ENCODE data around the gene NPB.
A peak's percentile ranks its signal among the peaks of the same experiment; 100 is the strongest.

The NPB gene

DNA sequence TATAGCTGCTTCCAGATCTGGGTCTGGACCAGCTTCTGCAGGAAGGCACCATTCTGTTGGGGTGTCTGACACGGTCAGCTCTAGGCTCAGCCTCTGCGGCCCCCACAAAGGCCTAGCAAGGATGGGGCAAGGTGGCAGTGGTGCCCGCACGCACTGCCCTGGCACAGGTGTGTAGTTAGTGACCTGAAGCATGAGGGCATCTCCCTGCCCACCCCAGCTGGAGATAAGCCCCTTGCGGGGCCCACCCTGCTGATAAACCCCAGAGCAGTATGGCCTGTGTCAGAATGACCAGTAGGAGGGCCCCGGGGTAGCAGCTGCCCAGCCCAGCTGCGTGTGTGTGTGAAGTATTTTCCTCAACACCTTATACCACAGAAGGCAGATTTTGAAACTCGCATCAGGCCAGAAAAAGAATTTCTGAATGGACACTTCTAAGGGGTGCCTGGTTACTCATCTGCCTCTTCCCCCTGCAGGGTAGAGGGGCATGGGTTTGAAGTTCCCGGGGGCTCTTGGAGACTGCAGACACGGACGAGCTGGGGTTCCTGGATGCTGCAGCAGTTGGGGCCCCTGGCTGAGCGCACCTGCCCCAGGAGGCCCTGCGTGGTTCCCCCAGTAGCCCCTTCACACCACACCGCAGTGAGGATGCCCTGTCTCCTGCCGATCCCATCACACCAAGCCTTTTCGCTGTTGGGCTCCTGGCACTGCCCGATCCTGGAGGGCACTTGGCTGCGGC is 35.4 kb upstream of the NPB start:
- peak; percentile 37 for DNase-seq
- no peak overlapping the region for H2BK5ac ChIP-seq (ENCODE audit: low read depth, low read length, poor library complexity, severe bottlenecking)
- no peak overlapping the region for H2BK120ac ChIP-seq (ENCODE audit: low read depth, low read length)
- peak overlapping the region; percentile 12 for H3K9ac ChIP-seq (ENCODE audit: low read length)
- no peak overlapping the region for H2BK15ac ChIP-seq (ENCODE audit: low read depth, poor library complexity, severe bottlenecking)
- no peak overlapping the region for H3K4me3 ChIP-seq (ENCODE audit: insufficient read depth in 1 of 2, low read depth in 1 of 2, low read length in 2 of 2)
- peak overlapping the region; percentile 62 for H3K27ac ChIP-seq (ENCODE audit: low read length, poor library complexity, severe bottlenecking)
- H3K36me3 ChIP-seq (ENCODE audit: control insufficient read depth in 1 of 2, insufficient read depth in 2 of 2, low read depth in 1 of 2, low read length in 2 of 2), result peaks cover 41 to 67% of the 10 kb centered on the region in 2 experiments
- peaks cover 65% of the 10 kb centered on the region for H3K4me1 ChIP-seq (ENCODE audit: control insufficient read depth, insufficient read depth, low read depth, low read length)
- no peak overlapping the region for H2AFZ ChIP-seq (ENCODE audit: low read depth, low read length)
- peak overlapping the region in 1 of 2 experiments; percentile 57 for H2BK12ac ChIP-seq (ENCODE audit: low read length in 2 of 2)
- H3K4ac ChIP-seq (ENCODE audit: low read depth in 1 of 2, low read length in 2 of 2), result peak overlapping the region; percentile 69 to 85
- peaks cover 12% of the 10 kb centered on the region for H3K79me1 ChIP-seq (replicated peaks; ENCODE audit: low read length, poor library complexity, severe bottlenecking)
- H4K91ac ChIP-seq (ENCODE audit: low read length), result peak overlapping the region; percentile 95
- H2AK5ac ChIP-seq (ENCODE audit: low read length, severe bottlenecking), result peak overlapping the region; percentile 55
- no peak overlapping the region for H3K4me2 ChIP-seq (ENCODE audit: low read length, poor library complexity, severe bottlenecking)
- peak overlapping the region; percentile 94 for H4K8ac ChIP-seq (ENCODE audit: low read length)
- H3K27me3 ChIP-seq (ENCODE audit: control insufficient read depth in 1 of 2, insufficient read depth in 1 of 2, low read length in 2 of 2), result no peaks in the 10 kb centered on the region
- H3K9me3 ChIP-seq (ENCODE audit: control insufficient read depth, low read length), result no peaks in the 10 kb centered on the region
- 90% methylated on average over 17 of the region's 18 CpGs for WGBS
- peak overlapping the region in 1 of 2 experiments; percentile 61 for H3K14ac ChIP-seq (ENCODE audit: low read length in 2 of 2)
- H3K18ac ChIP-seq (ENCODE audit: low read depth in 1 of 2, low read length in 2 of 2), result peak overlapping the region; percentile 67 to 83
- peak overlapping the region in 1 of 2 experiments; percentile 97 for H3K23ac ChIP-seq (ENCODE audit: low read length in 2 of 2)

DNA sequence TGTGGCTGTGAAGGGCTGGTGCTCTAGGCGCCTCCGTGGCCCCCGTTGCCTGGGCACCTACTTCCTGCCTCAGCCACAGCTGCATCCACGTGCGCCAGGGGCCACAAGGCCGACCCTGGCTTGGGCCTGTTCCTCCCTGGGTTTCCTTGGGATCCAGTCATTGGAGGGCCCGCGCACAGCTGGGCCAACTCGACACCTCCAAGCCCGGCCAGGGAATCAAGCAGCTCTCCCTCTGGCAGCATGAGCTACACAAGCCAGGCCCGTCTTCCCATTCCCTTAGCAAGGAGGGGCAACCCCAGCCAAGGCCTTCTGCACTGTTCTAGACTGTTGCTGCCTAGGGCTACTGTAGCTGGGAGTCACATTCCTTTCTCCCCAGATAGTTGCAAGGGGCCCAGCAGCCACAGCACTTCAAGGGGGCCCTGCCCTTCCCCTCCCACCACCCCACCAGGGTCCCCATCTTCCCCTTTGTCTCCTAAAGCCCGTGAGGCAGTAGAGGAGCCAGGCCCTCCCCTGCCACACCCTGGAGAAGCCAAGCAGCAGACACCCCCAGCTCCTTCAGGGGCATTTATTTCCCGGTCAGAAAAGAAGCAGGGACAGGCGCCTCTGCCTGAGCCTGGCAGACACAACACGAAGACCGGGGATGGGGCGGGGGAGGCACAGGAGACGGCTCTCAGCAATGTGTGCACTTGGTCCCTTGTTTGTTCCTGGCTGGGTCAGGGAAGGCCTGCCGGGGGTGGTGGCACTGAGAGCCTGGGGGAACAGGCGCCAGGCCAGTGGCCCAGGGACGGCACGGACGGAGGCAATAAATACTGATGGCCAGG is 34.7 kb upstream of the NPB start:
- Histone ChIP-seq H2BK15ac (ENCODE audit: low read depth, poor library complexity, severe bottlenecking) (no peak overlapping the region), H3K4me3 (ENCODE audit: insufficient read depth in 1 of 2, low read depth in 1 of 2, low read length in 2 of 2) (no peak overlapping the region), H3K14ac (ENCODE audit: low read length in 2 of 2) (peak overlapping the region in 1 of 2 experiments; percentile 61), H2AK5ac (ENCODE audit: low read length, severe bottlenecking) (peak overlapping the region; percentile 55), H3K36me3 (ENCODE audit: control insufficient read depth in 1 of 2, insufficient read depth in 2 of 2, low read depth in 1 of 2, low read length in 2 of 2) (peaks cover 41 to 67% of the 10 kb centered on the region in 2 experiments), H3K4me2 (ENCODE audit: low read length, poor library complexity, severe bottlenecking) (peak overlapping the region; percentile 6), H3K18ac (ENCODE audit: low read depth in 1 of 2, low read length in 2 of 2) (peak overlapping the region; percentile 67 to 83), H3K79me1 (replicated peaks; ENCODE audit: low read length, poor library complexity, severe bottlenecking) (peaks cover 18% of the 10 kb centered on the region), H2AFZ (ENCODE audit: low read depth, low read length) (no peak overlapping the region), H3K9me3 (ENCODE audit: control insufficient read depth, low read length) (no peaks in the 10 kb centered on the region), H2BK5ac (ENCODE audit: low read depth, low read length, poor library complexity, severe bottlenecking) (peak overlapping the region; percentile 85), H3K4me1 (ENCODE audit: control insufficient read depth, insufficient read depth, low read depth, low read length) (peaks cover 69% of the 10 kb centered on the region), H4K8ac (ENCODE audit: low read length) (peak overlapping the region; percentile 94), H3K9ac (ENCODE audit: low read length) (peak overlapping the region; percentile 12), H3K27ac (ENCODE audit: low read length, poor library complexity, severe bottlenecking) (peak overlapping the region; percentile 62), H4K91ac (ENCODE audit: low read length) (peak overlapping the region; percentile 95), H2BK12ac (ENCODE audit: low read length in 2 of 2) (peak overlapping the region in 1 of 2 experiments; percentile 57), H2BK120ac (ENCODE audit: low read depth, low read length) (peak overlapping the region; percentile 62), H3K27me3 (ENCODE audit: control insufficient read depth in 1 of 2, insufficient read depth in 1 of 2, low read length in 2 of 2) (no peaks in the 10 kb centered on the region), H3K4ac (ENCODE audit: low read depth in 1 of 2, low read length in 2 of 2) (peak overlapping the region; percentile 69 to 85), H3K23ac (ENCODE audit: low read length in 2 of 2) (peak overlapping the region in 1 of 2 experiments; percentile 97)
- 62% methylated on average over 23 of the region's 23 CpGs for WGBS
- peak; percentile 75 for DNase-seq

DNA sequence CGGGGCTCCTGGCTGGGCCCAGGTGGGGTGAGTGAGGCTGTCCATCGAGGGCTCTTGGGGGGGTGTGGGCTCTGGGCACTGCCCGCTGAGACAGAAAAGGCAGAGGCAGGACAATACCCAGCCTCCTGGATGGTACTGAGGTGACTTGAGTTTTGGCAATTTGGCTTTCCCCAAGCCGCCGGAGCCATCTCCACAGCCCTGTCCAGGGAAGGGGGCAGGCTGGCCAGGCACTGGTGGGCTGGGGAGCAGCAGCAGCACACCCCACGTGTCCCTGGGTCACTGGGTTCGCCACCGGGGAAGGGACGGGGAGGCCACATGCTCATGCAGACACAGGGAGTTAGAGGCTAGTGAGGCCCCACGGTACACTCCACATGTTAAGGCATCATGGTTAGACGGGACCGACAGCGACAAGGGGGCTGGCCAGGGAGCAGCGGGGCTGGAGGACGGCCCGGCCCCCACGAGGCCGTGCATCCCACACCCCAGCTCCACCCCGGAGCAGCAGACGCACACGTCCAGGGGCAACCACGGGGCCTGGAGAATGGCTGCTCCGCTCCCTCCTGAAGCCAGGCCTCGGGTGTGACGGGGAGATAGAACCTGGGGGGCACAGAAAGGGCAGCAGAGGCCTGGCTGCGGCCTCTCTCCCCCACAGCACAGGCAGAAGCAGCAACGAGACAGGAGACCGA is 33.9 kb upstream of the NPB start:
- H3K9me3 ChIP-seq (ENCODE audit: control insufficient read depth, low read length), result no peaks in the 10 kb centered on the region
- peak overlapping the region; percentile 12 for H3K9ac ChIP-seq (ENCODE audit: low read length)
- H3K23ac ChIP-seq (ENCODE audit: low read length in 2 of 2), result no peak overlapping the region
- H3K14ac ChIP-seq (ENCODE audit: low read length in 2 of 2), result peak overlapping the region in 1 of 2 experiments; percentile 53
- peak overlapping the region; percentile 85 for H4K91ac ChIP-seq (ENCODE audit: low read length)
- H3K36me3 ChIP-seq (ENCODE audit: control insufficient read depth in 1 of 2, insufficient read depth in 2 of 2, low read depth in 1 of 2, low read length in 2 of 2), result peaks cover 37 to 65% of the 10 kb centered on the region in 2 experiments
- H3K4me1 ChIP-seq (ENCODE audit: control insufficient read depth, insufficient read depth, low read depth, low read length), result peaks cover 65% of the 10 kb centered on the region
- peak overlapping the region; percentile 83 for H2AK5ac ChIP-seq (ENCODE audit: low read length, severe bottlenecking)
- no peak overlapping the region for H3K4me3 ChIP-seq (ENCODE audit: insufficient read depth in 1 of 2, low read depth in 1 of 2, low read length in 2 of 2)
- DNase-seq, result no peak
- peak overlapping the region in 1 of 2 experiments; percentile 7 for H2BK12ac ChIP-seq (ENCODE audit: low read length in 2 of 2)
- H2AFZ ChIP-seq (ENCODE audit: low read depth, low read length), result no peak overlapping the region
- no peak overlapping the region for H2BK15ac ChIP-seq (ENCODE audit: low read depth, poor library complexity, severe bottlenecking)
- H3K27ac ChIP-seq (ENCODE audit: low read length, poor library complexity, severe bottlenecking), result peak overlapping the region; percentile 62
- no peaks in the 10 kb centered on the region for H3K27me3 ChIP-seq (ENCODE audit: control insufficient read depth in 1 of 2, insufficient read depth in 1 of 2, low read length in 2 of 2)
- H3K79me1 ChIP-seq (replicated peaks; ENCODE audit: low read length, poor library complexity, severe bottlenecking), result peaks cover 18% of the 10 kb centered on the region
- no peak overlapping the region for H2BK120ac ChIP-seq (ENCODE audit: low read depth, low read length)
- peak overlapping the region in 1 of 2 experiments; percentile 69 for H3K4ac ChIP-seq (ENCODE audit: low read depth in 1 of 2, low read length in 2 of 2)
- H4K8ac ChIP-seq (ENCODE audit: low read length), result peak overlapping the region; percentile 86
- H3K4me2 ChIP-seq (ENCODE audit: low read length, poor library complexity, severe bottlenecking), result no peak overlapping the region
- H2BK5ac ChIP-seq (ENCODE audit: low read depth, low read length, poor library complexity, severe bottlenecking), result peak overlapping the region; percentile 85
- peak overlapping the region; percentile 67 to 83 for H3K18ac ChIP-seq (ENCODE audit: low read depth in 1 of 2, low read length in 2 of 2)
- 62% methylated on average over 28 of the region's 28 CpGs for WGBS

All from mesenchymal stem cell (in vitro differentiated cells and primary cell).